MCF 10A (cell line): ENCODE results near the gene DCAF10. TPM values are rescaled to one million over a fixed set of nuclear protein-coding genes. Genes with fewer than 3 reads are reported as not detected.

Source experiments
- BruUV-seq: library from RNA; stranded (reverse); fragments of 400-500 nt; replicated peaks from 2 replicates; lab custom pipeline; 2021; lab: Mats Ljungman, UMichigan
- CTCF ChIA-PET: fragments of 300-600 bp; sonication (Branson Sonifier 250); formaldehyde crosslinking; extraction: SDS; loops from one replicate; lab custom pipeline; 2021; ENCODE audit warnings: antibody characterized with exemption, inconsistent platforms; lab: Yijun Ruan, JAX
- POLR2A ChIA-PET: fragments of 300-600, 350-650 bp; sonication (Branson Sonifier 250); formaldehyde crosslinking; extraction: SDS; loops from one replicate; lab custom pipeline; 2020; ENCODE audit warnings: antibody characterized with exemption, inconsistent platforms; lab: Yijun Ruan, JAX
- DNase-seq: peaks from one replicate; pipeline ENCODE4 v3.0.0-alpha.2; 2018; ENCODE audit not compliant: unreplicated experiment
- H3K27ac Mint-ChIP-seq: one replicate; pipeline ENCODE4 v1.8.0; 2022; ENCODE audit warnings: mild to moderate bottlenecking, low read depth, mixed read lengths; ENCODE audit not compliant: unreplicated experiment
- H3K27me3 Mint-ChIP-seq: one replicate; pipeline ENCODE4 v1.8.0; 2022; ENCODE audit warnings: mixed read lengths; ENCODE audit not compliant: insufficient read depth, unreplicated experiment
- H3K36me3 Mint-ChIP-seq: one replicate; pipeline ENCODE4 v1.8.0; 2022; ENCODE audit warnings: mild to moderate bottlenecking, moderate library complexity, mixed read lengths; ENCODE audit not compliant: insufficient read depth, unreplicated experiment
- H3K4me1 Mint-ChIP-seq: one replicate; pipeline ENCODE4 v1.8.0; 2022; ENCODE audit warnings: mixed read lengths; ENCODE audit not compliant: insufficient read depth, unreplicated experiment
- H3K4me3 Mint-ChIP-seq: one replicate; pipeline ENCODE4 v1.8.0; 2022; ENCODE audit warnings: mild to moderate bottlenecking, moderate library complexity, mixed read lengths; ENCODE audit not compliant: unreplicated experiment
- H3K9me3 Mint-ChIP-seq: one replicate; pipeline ENCODE4 v1.8.0; 2022; ENCODE audit warnings: mixed read lengths; ENCODE audit not compliant: unreplicated experiment
- intact Hi-C: fragments of 100-400 bp; cut with micrococcal nuclease; formaldehyde crosslinking; loops from 2 replicates; pipeline ENCODE4 v1.14.1; 2022
- total RNA-seq: library from RNA; stranded (reverse); gene quantifications from 2 replicates; pipeline ENCODE4 v1.2.3, GENCODE V29; 2022
- TF ChIP-seq, protein P1 (sequence below): fragments of 200-600 bp; IDR thresholded peaks from one replicate; pipeline ENCODE4 v1.8.0; 2022; ENCODE audit warnings: antibody characterized with exemption, mild to moderate bottlenecking; ENCODE audit not compliant: unreplicated experiment

Gene DCAF10
- total RNA-seq, 1 experiment from 2014 or later, result 49.4 TPM

DNA sequence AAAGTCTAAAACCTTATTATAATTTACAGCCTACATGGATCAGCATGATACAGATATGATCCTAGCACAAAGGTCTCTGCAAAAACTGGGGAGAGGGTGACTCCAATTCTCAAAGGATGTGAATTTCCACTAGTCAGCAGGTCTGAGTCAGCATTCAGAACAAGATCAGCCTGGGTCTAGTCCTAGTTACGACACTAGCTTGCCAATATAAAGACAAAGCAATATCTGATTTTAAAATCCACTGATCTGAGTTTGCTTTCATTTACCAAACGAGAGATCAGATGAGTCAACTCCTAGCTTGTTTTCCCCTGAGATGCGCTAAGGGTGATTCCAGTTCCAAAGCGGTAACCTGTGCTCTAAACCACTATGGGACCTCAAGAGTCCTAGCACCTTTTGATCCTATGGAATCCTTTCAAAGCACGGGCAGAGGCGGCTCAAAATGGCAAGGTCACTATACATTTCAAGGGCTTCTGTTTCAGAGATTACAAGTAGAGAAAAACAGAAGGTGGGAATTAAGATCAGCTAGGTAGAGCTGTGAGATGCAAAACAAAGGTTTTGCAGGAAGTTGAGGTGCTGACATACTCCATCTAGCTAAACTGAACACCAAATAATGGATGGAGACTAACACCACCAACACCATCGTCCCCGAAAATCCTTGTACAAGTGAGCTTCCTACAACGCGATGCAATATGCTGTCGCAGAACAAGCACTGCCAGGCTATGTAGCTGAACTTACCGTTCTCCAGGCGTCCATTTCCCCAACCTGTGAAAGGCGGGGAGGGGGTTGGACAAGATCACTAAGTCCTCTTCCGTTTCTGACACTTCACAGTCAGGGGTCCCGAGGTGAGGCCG is 102.4 kb downstream of the DCAF10 start:
- H3K4me3 Mint-ChIP-seq, result peak overlapping the region; percentile 80
- H3K36me3 Mint-ChIP-seq, result peaks cover 26% of the 10 kb centered on the region
- ChIA-PET POLR2A (interaction anchor here (0.6 to 3.1 kb wide), 38 partner anchors 9 to 490 kb away, joined by 3 to 24 read pairs (median 4); partner anchors contain the start of genes ALDH1B1, DCAF10, EXOSC3 and POLR1E), CTCF (interaction anchor here (0.6 to 2.1 kb wide), 20 partner anchors 9 to 499 kb away, joined by 3 to 8 read pairs (median 4); partner anchors contain the start of gene EXOSC3)
- TF ChIP-seq, protein P1, sequence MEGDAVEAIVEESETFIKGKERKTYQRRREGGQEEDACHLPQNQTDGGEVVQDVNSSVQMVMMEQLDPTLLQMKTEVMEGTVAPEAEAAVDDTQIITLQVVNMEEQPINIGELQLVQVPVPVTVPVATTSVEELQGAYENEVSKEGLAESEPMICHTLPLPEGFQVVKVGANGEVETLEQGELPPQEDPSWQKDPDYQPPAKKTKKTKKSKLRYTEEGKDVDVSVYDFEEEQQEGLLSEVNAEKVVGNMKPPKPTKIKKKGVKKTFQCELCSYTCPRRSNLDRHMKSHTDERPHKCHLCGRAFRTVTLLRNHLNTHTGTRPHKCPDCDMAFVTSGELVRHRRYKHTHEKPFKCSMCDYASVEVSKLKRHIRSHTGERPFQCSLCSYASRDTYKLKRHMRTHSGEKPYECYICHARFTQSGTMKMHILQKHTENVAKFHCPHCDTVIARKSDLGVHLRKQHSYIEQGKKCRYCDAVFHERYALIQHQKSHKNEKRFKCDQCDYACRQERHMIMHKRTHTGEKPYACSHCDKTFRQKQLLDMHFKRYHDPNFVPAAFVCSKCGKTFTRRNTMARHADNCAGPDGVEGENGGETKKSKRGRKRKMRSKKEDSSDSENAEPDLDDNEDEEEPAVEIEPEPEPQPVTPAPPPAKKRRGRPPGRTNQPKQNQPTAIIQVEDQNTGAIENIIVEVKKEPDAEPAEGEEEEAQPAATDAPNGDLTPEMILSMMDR, result no peak
- no peaks in the 10 kb centered on the region for H3K27me3 Mint-ChIP-seq
- intact Hi-C loops, result loop anchor here (1.0 to 10.0 kb wide), 2 partner anchors 118 to 418 kb away; partner anchors contain the start of genes EXOSC3 and POLR1E
- peaks cover 22% of the 10 kb centered on the region for H3K4me1 Mint-ChIP-seq
- DNase-seq, result peak; percentile 39
- H3K9me3 Mint-ChIP-seq, result no peaks in the 10 kb centered on the region
- BruUV-seq, result TSS peak; percentile 33
- peak overlapping the region; percentile 95 for H3K27ac Mint-ChIP-seq

DNA sequence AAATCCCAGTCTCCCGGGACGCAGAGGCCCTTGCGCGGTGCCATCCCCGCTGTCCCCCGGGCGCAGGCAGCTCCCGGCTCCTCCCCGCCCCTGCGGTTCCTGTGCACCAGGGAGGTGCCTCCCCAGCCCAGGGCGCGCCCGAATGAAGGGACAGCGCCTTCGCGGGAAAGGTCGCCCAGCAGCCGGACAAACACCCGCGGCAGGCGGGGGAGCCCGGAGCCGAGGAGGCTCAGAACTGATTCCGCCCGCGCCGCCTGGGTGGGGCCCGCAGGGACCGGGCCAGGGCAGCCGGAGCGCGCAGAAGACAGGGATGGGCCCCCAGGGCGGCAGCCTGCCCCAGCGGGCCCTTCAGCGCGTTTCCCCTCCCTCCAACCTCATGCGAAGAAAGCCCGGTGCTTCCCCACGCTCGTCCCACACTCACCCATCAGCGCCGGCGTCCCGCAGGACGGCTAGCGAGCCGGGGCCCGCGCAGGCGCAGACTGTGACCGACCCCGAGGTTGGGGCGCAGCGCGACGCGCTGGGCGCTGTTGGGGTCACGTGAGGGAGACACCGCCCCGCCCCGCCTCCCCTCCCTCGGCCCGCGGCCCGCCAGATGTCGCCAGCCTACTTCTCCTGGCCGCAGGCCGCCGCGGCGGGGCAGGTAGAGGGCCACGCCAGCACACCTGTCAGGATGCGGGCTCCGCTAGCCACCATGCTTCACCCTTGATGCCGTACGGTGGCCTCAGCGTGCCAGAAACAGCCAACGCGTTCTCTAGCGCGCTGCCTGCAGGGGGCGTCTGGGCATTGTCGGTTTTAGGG is 103.2 kb downstream of the DCAF10 start, which contains the start of gene SLC25A51:
Gene SLC25A51, minus strand, starts transcription at position 481 of the 798 bp plus-strand sequence. CDS start 15,577 bp downstream, outside the sequence.
- peak within 1 kb of the TSS; percentile 95 for H3K27ac Mint-ChIP-seq
- peak; percentile 93 for DNase-seq
- peak within 1 kb of the TSS; percentile 80 for H3K4me3 Mint-ChIP-seq
- no TSS peak for BruUV-seq
- H3K36me3 Mint-ChIP-seq, result peaks cover 21% of the 10 kb centered on the region
- peaks cover 30% of the 10 kb centered on the region for H3K4me1 Mint-ChIP-seq
- intact Hi-C loops, result loop anchor here (1.0 to 10.0 kb wide), 3 partner anchors 119 to 459 kb away; partner anchors contain the start of genes EXOSC3 and POLR1E
- no peaks in the 10 kb centered on the region for H3K27me3 Mint-ChIP-seq
- TF ChIP-seq, protein P1, result peak; percentile 93
- H3K9me3 Mint-ChIP-seq, result no peaks in the 10 kb centered on the region
- POLR2A ChIA-PET, result interaction anchor here (0.6 to 3.1 kb wide), 30 partner anchors 11 to 466 kb away, joined by 3 to 24 read pairs (median 5); partner anchors contain the start of genes DCAF10, EXOSC3, POLR1E and TOMM5
- CTCF ChIA-PET, result interaction anchor here (0.6 to 2.1 kb wide), 13 partner anchors 8 to 423 kb away, joined by 3 to 10 read pairs (median 4); partner anchors contain the start of gene EXOSC3

DNA sequence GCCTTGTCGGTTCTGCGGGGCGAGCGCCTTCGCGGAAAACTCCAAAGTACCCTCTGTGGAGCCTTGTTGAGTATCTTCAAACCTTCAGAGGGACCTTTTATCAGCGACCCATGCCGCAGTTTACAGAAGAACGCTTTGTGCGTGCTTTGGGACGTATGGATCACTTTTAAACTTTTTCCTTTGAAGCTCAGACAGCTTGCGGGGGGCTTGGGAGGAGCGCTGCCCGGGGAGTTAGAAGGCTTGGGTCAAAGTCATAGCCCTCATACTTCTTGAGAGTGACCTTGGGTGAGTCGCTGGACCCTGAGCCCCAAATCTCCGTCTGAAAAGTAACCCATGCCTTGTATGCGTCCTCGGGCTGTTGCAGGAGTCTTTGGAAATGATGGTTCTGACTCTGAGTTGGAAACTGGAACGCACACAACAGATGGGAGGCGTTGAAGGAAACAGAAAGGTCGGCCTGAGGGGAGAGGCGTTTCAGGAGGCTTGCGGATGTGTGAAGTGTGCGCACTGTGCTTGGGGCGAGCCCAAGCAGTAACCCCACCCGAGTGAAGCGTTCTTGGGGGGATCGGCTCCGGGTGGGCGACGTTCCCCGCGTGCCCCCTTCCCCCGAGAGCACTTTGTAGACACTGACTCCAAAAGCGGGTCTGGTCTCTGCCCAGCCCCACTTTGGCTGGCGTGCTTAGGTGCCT is 104.0 kb downstream of the DCAF10 start:
- TSS peak; percentile 71 for BruUV-seq
- peak overlapping the region; percentile 80 for H3K4me3 Mint-ChIP-seq
- ChIA-PET POLR2A (interaction anchor here (0.9 to 2.6 kb wide), 6 partner anchors 11 to 310 kb away, joined by 3 to 6 read pairs (median 3); partner anchors contain the start of gene DCAF10), CTCF (interaction anchor here (0.6 to 1.6 kb wide), 12 partner anchors 9 to 466 kb away, joined by 3 to 10 read pairs (median 3); no protein-coding TSS in a partner anchor)
- peaks cover 34% of the 10 kb centered on the region for H3K4me1 Mint-ChIP-seq
- TF ChIP-seq, protein P1, result no peak
- peak overlapping the region; percentile 95 for H3K27ac Mint-ChIP-seq
- H3K27me3 Mint-ChIP-seq, result no peaks in the 10 kb centered on the region
- DNase-seq, result peak; percentile 11
- intact Hi-C loops, result loop anchor here (2.0 to 10.0 kb wide), 2 partner anchors 420 to 458 kb away; partner anchors contain the start of gene POLR1E
- peaks cover 14% of the 10 kb centered on the region for H3K36me3 Mint-ChIP-seq
- H3K9me3 Mint-ChIP-seq, result no peaks in the 10 kb centered on the region
